ENCODE results near the gene CD33. TPM values are rescaled to one million over a fixed set of nuclear protein-coding genes. Genes with fewer than 3 reads are reported as not detected.

The CD33 gene
- total and polyA plus RNA-seq, 9 of the 15 experiments (the other 6 are each of a cell fraction or from before 2014, with no cell fraction given) = 36.1 to 88.6 (median 49.6) TPM

DNA sequence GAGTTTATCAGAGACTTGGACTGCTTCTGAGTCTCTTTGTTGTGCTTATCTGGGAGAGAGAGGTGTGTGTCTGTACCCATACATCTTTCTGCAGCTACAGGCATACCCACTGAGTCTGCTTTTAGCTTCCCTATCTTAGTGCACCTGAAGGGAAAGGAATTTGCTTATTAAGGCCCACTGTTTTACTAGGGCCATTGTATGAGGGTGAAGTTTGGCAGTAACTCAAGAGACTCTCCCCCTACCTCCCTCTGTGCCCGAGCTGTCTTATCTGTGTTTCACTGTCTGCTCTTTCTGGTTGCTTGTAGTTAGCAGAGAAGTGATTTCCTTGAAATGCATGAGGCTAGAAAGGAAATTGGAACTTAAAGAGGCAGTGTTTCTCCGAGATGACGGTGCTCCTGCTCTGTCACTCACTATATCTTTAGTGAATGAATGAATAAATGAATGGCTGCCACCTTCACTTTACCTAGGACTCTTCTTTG lies 678 bp upstream of the CD33 start (continued):
- TF ChIP-seq, protein P1, sequence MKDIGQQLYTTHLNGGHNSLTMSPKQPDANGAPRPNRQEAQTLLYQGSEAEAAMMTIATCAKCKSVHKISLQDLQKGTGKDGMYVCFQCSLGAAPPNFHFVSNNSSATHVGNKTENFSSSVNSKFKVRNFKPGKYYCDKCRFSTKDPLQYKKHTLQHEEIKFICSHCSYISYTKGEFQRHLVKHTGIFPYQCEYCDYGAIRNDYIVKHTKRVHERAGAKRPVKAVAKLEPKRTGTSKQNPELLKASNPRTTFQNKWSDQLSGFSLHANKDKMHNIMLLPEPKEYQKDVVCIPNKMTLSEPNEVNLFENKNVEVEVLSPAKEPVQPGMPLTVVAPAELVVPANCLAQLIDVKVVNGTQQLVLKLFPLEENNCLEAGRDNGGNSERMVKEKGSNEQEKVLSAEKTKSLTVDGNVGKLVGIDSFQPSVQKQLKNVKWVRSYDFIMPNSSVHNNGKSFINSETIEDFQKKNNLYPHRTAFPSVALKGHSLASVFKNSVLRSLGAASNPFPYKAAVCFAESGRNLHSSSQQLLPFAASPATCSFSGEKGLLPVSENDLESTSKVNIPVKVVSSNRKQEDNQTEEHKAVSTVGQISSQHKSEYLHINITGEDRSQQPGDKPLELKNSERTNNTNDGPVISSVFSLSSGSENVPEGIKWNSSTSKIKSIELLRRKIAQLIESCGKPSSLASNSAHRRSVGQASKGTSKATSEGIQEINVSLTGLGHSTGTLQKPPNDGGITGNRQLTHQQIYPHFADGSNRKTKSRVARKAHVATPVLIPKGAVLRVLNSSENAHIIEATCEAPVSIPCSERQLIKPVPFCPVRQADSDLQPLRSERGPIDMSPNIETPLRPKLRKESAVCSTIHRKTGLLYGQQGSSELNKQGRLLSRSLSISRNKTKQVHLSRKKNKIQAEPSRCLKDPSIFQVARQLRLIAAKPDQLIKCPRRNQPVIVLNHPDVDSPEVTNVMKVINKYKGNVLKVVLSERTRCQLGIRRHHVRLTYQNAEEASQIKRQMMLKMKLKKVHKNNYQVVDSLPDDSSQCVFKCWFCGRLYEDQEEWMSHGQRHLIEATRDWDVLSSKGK (CRISPR knock-in tag; IDR thresholded peaks at IDR 0.05) = no peak
- TF ChIP-seq HOXB6 (CRISPR knock-in tag; IDR thresholded peaks at IDR 0.05; ENCODE audit: borderline replicate concordance) (no peak), EP400 (IDR thresholded peaks at IDR 0.05) (no peak), PML (IDR thresholded peaks at IDR 0.05; ENCODE audit: low read length) (no peak), ZC3H4 (CRISPR knock-in tag; IDR thresholded peaks at IDR 0.05; ENCODE audit: borderline replicate concordance) (no peak), RBM25 (IDR thresholded peaks at IDR 0.05; ENCODE audit: low read depth, low read length, severe bottlenecking) (no peak), ZNF431 (CRISPR knock-in tag; IDR thresholded peaks at IDR 0.05) (no peak), IFI16 (CRISPR knock-in tag; IDR thresholded peaks at IDR 0.05) (no peak), NRF1 (conservative IDR thresholded peaks at IDR 0.05 in 1 of 2, IDR thresholded peaks at IDR 0.05 in 1 of 2) (no peak), CSDE1 (IDR thresholded peaks at IDR 0.05) (no peak), NFXL1 (CRISPR knock-in tag; IDR thresholded peaks at IDR 0.05) (no peak), JUND (IDR thresholded peaks at IDR 0.05; ENCODE audit: borderline replicate concordance, low read depth, low read length) (no peak), JUND (tag; IDR thresholded peaks at IDR 0.05; ENCODE audit: borderline replicate concordance, low read depth, low read length) (no peak; the same call in 2 of the 3 replicates), CREB1 (IDR thresholded peaks at IDR 0.05) (no peak), CREB1 (CRISPR knock-in tag; IDR thresholded peaks at IDR 0.05) (no peak)
- TF ChIP-seq, protein P2, sequence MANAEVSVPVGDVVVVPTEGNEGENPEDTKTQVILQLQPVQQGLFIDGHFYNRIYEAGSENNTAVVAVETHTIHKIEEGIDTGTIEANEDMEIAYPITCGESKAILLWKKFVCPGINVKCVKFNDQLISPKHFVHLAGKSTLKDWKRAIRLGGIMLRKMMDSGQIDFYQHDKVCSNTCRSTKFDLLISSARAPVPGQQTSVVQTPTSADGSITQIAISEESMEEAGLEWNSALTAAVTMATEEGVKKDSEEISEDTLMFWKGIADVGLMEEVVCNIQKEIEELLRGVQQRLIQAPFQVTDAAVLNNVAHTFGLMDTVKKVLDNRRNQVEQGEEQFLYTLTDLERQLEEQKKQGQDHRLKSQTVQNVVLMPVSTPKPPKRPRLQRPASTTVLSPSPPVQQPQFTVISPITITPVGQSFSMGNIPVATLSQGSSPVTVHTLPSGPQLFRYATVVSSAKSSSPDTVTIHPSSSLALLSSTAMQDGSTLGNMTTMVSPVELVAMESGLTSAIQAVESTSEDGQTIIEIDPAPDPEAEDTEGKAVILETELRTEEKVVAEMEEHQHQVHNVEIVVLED (CRISPR knock-in tag; IDR thresholded peaks at IDR 0.05) = no peak
- TF ChIP-seq, protein P3, sequence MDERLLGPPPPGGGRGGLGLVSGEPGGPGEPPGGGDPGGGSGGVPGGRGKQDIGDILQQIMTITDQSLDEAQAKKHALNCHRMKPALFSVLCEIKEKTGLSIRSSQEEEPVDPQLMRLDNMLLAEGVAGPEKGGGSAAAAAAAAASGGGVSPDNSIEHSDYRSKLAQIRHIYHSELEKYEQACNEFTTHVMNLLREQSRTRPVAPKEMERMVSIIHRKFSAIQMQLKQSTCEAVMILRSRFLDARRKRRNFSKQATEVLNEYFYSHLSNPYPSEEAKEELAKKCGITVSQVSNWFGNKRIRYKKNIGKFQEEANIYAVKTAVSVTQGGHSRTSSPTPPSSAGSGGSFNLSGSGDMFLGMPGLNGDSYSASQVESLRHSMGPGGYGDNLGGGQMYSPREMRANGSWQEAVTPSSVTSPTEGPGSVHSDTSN (CRISPR knock-in tag; IDR thresholded peaks at IDR 0.05; ENCODE audit: low read depth) = no peak
- TF ChIP-seq, protein P3 (tag; conservative IDR thresholded peaks at IDR 0.05; ENCODE audit: low read depth) = no peak
